GM23248 (cell line): ENCODE results near the gene BLCAP. TPM values are rescaled to one million over a fixed set of nuclear protein-coding genes. Genes with fewer than 3 reads are reported as not detected.
"Not testable (repeated sequence)": the region's sequence is repeated elsewhere in the genome, so short reads cannot be mapped to it uniquely, and the experiment has no call there.

Experiments used
- DNase-seq: peaks from one replicate; pipeline ENCODE4 v3.0.0-alpha.2; 2015
- H2AFZ ChIP-seq: fragments of 200-600 bp; sonication (generic); 2 replicates; pipeline ENCODE4 v1.6.1; 2016; ENCODE audit warnings: antibody characterized with exemption
- H3F3A ChIP-seq: fragments of 200-600 bp; sonication (generic); 2 replicates; pipeline ENCODE4 v1.6.1; 2016; ENCODE audit warnings: mild to moderate bottlenecking, antibody characterized with exemption, mixed run types; ENCODE audit not compliant: insufficient read depth
- H3K27ac ChIP-seq: fragments of 200-600 bp; sonication (generic); 2 replicates; pipeline ENCODE4 v1.5.1; 2016; ENCODE audit warnings: mild to moderate bottlenecking
- H3K27me3 ChIP-seq: fragments of 200-600 bp; sonication (generic); replicated peaks from 2 replicates; pipeline ENCODE4 v1.6.1; 2016; ENCODE audit warnings: mild to moderate bottlenecking; ENCODE audit not compliant: insufficient read depth
- H3K36me3 ChIP-seq: fragments of 200-600 bp; sonication (generic); 2 replicates; pipeline ENCODE4 v1.6.1; 2016; ENCODE audit warnings: low read depth, mild to moderate bottlenecking
- H3K4me1 ChIP-seq: fragments of 200-600 bp; sonication (generic); 2 replicates; pipeline ENCODE4 v1.6.1; 2016; ENCODE audit warnings: mild to moderate bottlenecking; ENCODE audit not compliant: insufficient read depth
- H3K4me2 ChIP-seq: fragments of 200-600 bp; sonication (generic); one replicate; pipeline ENCODE4 v1.6.1; 2016; ENCODE audit warnings: mild to moderate bottlenecking; ENCODE audit not compliant: unreplicated experiment
- H3K4me3 ChIP-seq: fragments of 200-600 bp; sonication (generic); 2 replicates; pipeline ENCODE4 v1.5.1; 2016; ENCODE audit warnings: mild to moderate bottlenecking
- H3K79me2 ChIP-seq: fragments of 200-600 bp; sonication (generic); 2 replicates; pipeline ENCODE4 v1.6.1; 2016; ENCODE audit warnings: mild to moderate bottlenecking; ENCODE audit not compliant: insufficient read depth
- H3K9ac ChIP-seq: fragments of 200-600 bp; sonication (generic); 2 replicates; pipeline ENCODE4 v1.6.1; 2016; ENCODE audit warnings: mild to moderate bottlenecking
- H3K9me2 ChIP-seq: fragments of 200-600 bp; sonication (generic); 2 replicates; pipeline ENCODE4 v1.6.1; 2016; ENCODE audit warnings: mixed run types, mild to moderate bottlenecking, moderate library complexity; ENCODE audit not compliant: insufficient read depth
- H3K9me3 ChIP-seq: fragments of 200-600 bp; sonication (generic); one replicate; pipeline ENCODE4 v1.6.1; 2017; ENCODE audit warnings: low read depth
- H4K20me1 ChIP-seq: fragments of 200-600 bp; sonication (generic); 2 replicates; pipeline ENCODE4 v1.6.0; 2016; ENCODE audit not compliant: insufficient read depth
- EZH2 ChIP-seq: fragments of 200-600 bp; sonication (generic); IDR thresholded peaks from 2 replicates; pipeline ENCODE4 v1.6.1; 2018; ENCODE audit warnings: antibody characterized with exemption, mild to moderate bottlenecking; ENCODE audit not compliant: insufficient read depth, poor library complexity, severe bottlenecking
- EZH2phosphoT487 ChIP-seq: fragments of 200-600 bp; sonication (generic); IDR thresholded peaks from 2 replicates; pipeline ENCODE4 v1.6.1; 2018; ENCODE audit warnings: antibody characterized with exemption, moderate library complexity, mild to moderate bottlenecking, low read depth; ENCODE audit not compliant: insufficient read depth
- WGBS, 2 experiments: methylation state at CpG; one replicate each; pipeline ENCODE4 v1.1.6; 2015 to 2017; ENCODE audit warnings: low lambda C conversion rate in 2 of 2, low coverage in 1 of 2; ENCODE audit errors: missing lambda C conversion rate in 2 of 2; 5-methylcytosine and 5-hydroxymethylcytosine counted together
- in situ Hi-C: fragments of 300-500 bp; cut with MboI; formaldehyde crosslinking; loops from 2 replicates; pipeline ENCODE4 v1.15.0; 2020
- polyA plus RNA-seq: library from polyadenylated mRNA; unstranded; fragments of >200 nt; fragmentation: Nextera tagmentation; extraction: Ambion mirVana; gene quantifications from 2 replicates; pipeline ENCODE4 v1.2.1, GENCODE V29; 2016
- total RNA-seq: library from RNA; depleted of rRNA; stranded (reverse); fragments of >200 nt; shearing (Covaris generic); gene quantifications from 2 replicates; pipeline ENCODE4 v1.2.3, GENCODE V29; 2014; rRNA removed

Gene BLCAP
- total and polyA plus RNA-seq, 2 experiments from 2014 or later = 80.0 to 100 TPM

GRCh38 chr20:37471741-37472235 is 55.9 kb downstream of the BLCAP start:
- Histone ChIP-seq H3F3A (no peaks in the 10 kb centered on the region), H3K27me3 (peaks cover 27% of the 10 kb centered on the region), H3K4me1 (no peaks in the 10 kb centered on the region), H2AFZ (no peak overlapping the region), H3K4me2 (no peak overlapping the region), H4K20me1 (no peaks in the 10 kb centered on the region), H3K4me3 (no peak overlapping the region), H3K9me3 (no peaks in the 10 kb centered on the region), H3K27ac (no peak overlapping the region), H3K9me2 (no peaks in the 10 kb centered on the region), H3K9ac (no peak overlapping the region), H3K36me3 (no peaks in the 10 kb centered on the region), H3K79me2 (no peaks in the 10 kb centered on the region)
- TF ChIP-seq EZH2phosphoT487 (no peak), EZH2 (no peak)
- in situ Hi-C loops = no loop called here
- no peak for DNase-seq
- WGBS, 2 experiments = 71 to 75% methylated on average over 7 of the region's 7 CpGs

- H3K9ac ChIP-seq, H3F3A ChIP-seq, H3K79me2 ChIP-seq, in situ Hi-C loops, H3K9me2 ChIP-seq, H2AFZ ChIP-seq, H3K36me3 ChIP-seq, DNase-seq, H3K4me1 ChIP-seq, H4K20me1 ChIP-seq, H3K4me3 ChIP-seq, H3K27ac ChIP-seq, H3K4me2 ChIP-seq, H3K9me3 ChIP-seq: not testable (repeated sequence)
- 71 to 86% methylated on average over 8 of the region's 8 CpGs for WGBS, 2 experiments
- H3K27me3 ChIP-seq = peaks cover 37% of the 10 kb centered on the region
Observed at GRCh38 chr20:37470190-37470589, 57.5 kb downstream of the BLCAP start.

- WGBS, 2 experiments = 71 to 85% methylated on average over 7 of the region's 7 CpGs
- in situ Hi-C loops = no loop called here
Observed at GRCh38 chr20:37469531-37469930, 58.1 kb downstream of the BLCAP start.

GRCh38 chr20:37468886-37469285 is 58.8 kb downstream of the BLCAP start:
- whole genome bisulfite sequencing, 2 experiments = 78 to 80% methylated on average over 4 of the region's 4 CpGs
- Histone ChIP-seq H3K36me3 (no peaks in the 10 kb centered on the region), H3K4me2 (no peak overlapping the region), H3K27ac (no peak overlapping the region), H3K9ac (no peak overlapping the region), H3K27me3 (peaks cover 38% of the 10 kb centered on the region), H3K4me1 (no peaks in the 10 kb centered on the region), H3K79me2 (no peaks in the 10 kb centered on the region), H4K20me1 (no peaks in the 10 kb centered on the region), H3K9me3 (no peaks in the 10 kb centered on the region), H3F3A (no peaks in the 10 kb centered on the region), H3K9me2 (no peaks in the 10 kb centered on the region), H3K4me3 (no peak overlapping the region), H2AFZ (no peak overlapping the region)
- no peak for DNase-seq
- TF ChIP-seq EZH2 (no peak), EZH2phosphoT487 (no peak)
- in situ Hi-C loops = no loop called here

More at GRCh38 chr20:37469531-37469930, 58.1 kb downstream of the BLCAP start:
- Histone ChIP-seq H3K9me2 (no peaks in the 10 kb centered on the region), H3K4me1 (no peaks in the 10 kb centered on the region), H3K9me3 (no peaks in the 10 kb centered on the region), H3F3A (no peaks in the 10 kb centered on the region), H3K4me2 (no peak overlapping the region), H3K79me2 (no peaks in the 10 kb centered on the region), H3K4me3 (no peak overlapping the region), H4K20me1 (no peaks in the 10 kb centered on the region), H3K27ac (no peak overlapping the region), H3K36me3 (no peaks in the 10 kb centered on the region), H3K27me3 (peaks cover 35% of the 10 kb centered on the region), H2AFZ (no peak overlapping the region), H3K9ac (no peak overlapping the region)
- no peak for DNase-seq
- TF ChIP-seq EZH2phosphoT487 = no peak
- TF ChIP-seq EZH2 = no peak

Other genes with a start within 250 kb of the BLCAP start
- 23.6 and 24.8 TPM in 2 replicates for gene MANBAL, start 238.2 kb downstream of the BLCAP start, total RNA-seq
- 96.3 and 105 TPM in 2 replicates for gene MANBAL, start 238.2 kb downstream of the BLCAP start, polyA plus RNA-seq
- 28.6 and 29.8 TPM in 2 replicates for gene SRC, start 181.7 kb downstream of the BLCAP start, total RNA-seq
- 13.9 and 17.0 TPM in 2 replicates for gene SRC, start 181.7 kb downstream of the BLCAP start, polyA plus RNA-seq
- gene NNAT, start 6.6 kb downstream of the BLCAP start, total RNA-seq = not detected in 2 replicates
- 0.32 and 0.90 TPM in 2 replicates for gene NNAT, start 6.6 kb downstream of the BLCAP start, polyA plus RNA-seq
- 22.4 and 25.3 TPM in 2 replicates for gene CTNNBL1, start 166.2 kb upstream of the BLCAP start, total RNA-seq
- 49.4 and 53.7 TPM in 2 replicates for gene CTNNBL1, start 166.2 kb upstream of the BLCAP start, polyA plus RNA-seq